Duodenal mucosa (tissue), 2 donors: ENCODE measurements around the gene SF3B5.
A peak's percentile ranks its signal among the peaks of the same experiment; 100 is the strongest.

Experiments
- H3K27ac ChIP-seq: one replicate; pipeline ENCODE4 v1.7.0; 2013; ENCODE audit warnings: low read depth, low read length
- H3K27me3 ChIP-seq, 2 donors: one replicate each; pipeline ENCODE4 v1.7.0; 2013; ENCODE audit warnings: low read length in 2 of 2, control low read depth in 1 of 2; ENCODE audit not compliant: insufficient read depth in 2 of 2, control insufficient read depth in 1 of 2
- H3K36me3 ChIP-seq, 2 donors: one replicate each; pipeline ENCODE4 v1.7.0; 2013; ENCODE audit warnings: low read length in 2 of 2, control low read depth in 1 of 2; ENCODE audit not compliant: insufficient read depth in 2 of 2, control insufficient read depth in 1 of 2
- H3K4me1 ChIP-seq, 2 donors: one replicate each; pipeline ENCODE4 v1.7.0; 2013; ENCODE audit warnings: low read length in 2 of 2, control low read depth in 1 of 2; ENCODE audit not compliant: insufficient read depth in 2 of 2, control insufficient read depth in 1 of 2
- H3K4me3 ChIP-seq, 2 donors: one replicate each; pipeline ENCODE4 v1.7.0; 2013; ENCODE audit warnings: low read length in 2 of 2, low read depth in 1 of 2
- H3K9ac ChIP-seq, 2 donors: one replicate each; pipeline ENCODE4 v1.7.0; 2013; ENCODE audit warnings: low read length in 2 of 2, low read depth in 1 of 2
- H3K9me3 ChIP-seq, 2 donors: one replicate each; pipeline ENCODE4 v1.7.0; 2013; ENCODE audit warnings: low read length in 2 of 2, control low read depth in 1 of 2; ENCODE audit not compliant: control insufficient read depth in 1 of 2

SF3B5 gene

GRCh38 chr6:144095134-144096002 is at the start of gene SF3B5:
SF3B5 (minus strand) TSS chr6:144095573; CDS start chr6:144095497, 76 bp downstream.
- Histone ChIP-seq H3K9me3 (no peaks in the 10 kb centered on the region), H3K4me1 (peaks cover 7 to 15% of the 10 kb centered on the region in 2 donors), H3K9ac (peak within 1 kb of the TSS; percentile 88 to 100), H3K4me3 (peak within 1 kb of the TSS; percentile 100), H3K27me3 (no peaks in the 10 kb centered on the region), H3K27ac (peak within 1 kb of the TSS; percentile 69), H3K36me3 (no peaks in the 10 kb centered on the region)

GRCh38 chr6:144144996-144145395 is 49.6 kb upstream of the SF3B5 start:
- H3K4me3 ChIP-seq = no peak overlapping the region
- no peaks in the 10 kb centered on the region for H3K36me3 ChIP-seq
- H3K27me3 ChIP-seq = peaks cover 3% of the 10 kb centered on the region in 2 donors
- no peak overlapping the region for H3K27ac ChIP-seq
- H3K4me1 ChIP-seq = peaks cover 0 to 6% of the 10 kb centered on the region in 2 donors
- no peak overlapping the region for H3K9ac ChIP-seq
- H3K9me3 ChIP-seq = no peaks in the 10 kb centered on the region

- H3K36me3 ChIP-seq = no peaks in the 10 kb centered on the region
- no peak overlapping the region for H3K9ac ChIP-seq
- H3K4me3 ChIP-seq = no peak overlapping the region
- H3K4me1 ChIP-seq = no peaks in the 10 kb centered on the region
- no peaks in the 10 kb centered on the region for H3K27me3 ChIP-seq
- H3K27ac ChIP-seq = no peak overlapping the region
- H3K9me3 ChIP-seq = no peaks in the 10 kb centered on the region
Observed at GRCh38 chr6:144143878-144144277, 48.5 kb upstream of the SF3B5 start.

GRCh38 chr6:144143106-144143505 is 47.7 kb upstream of the SF3B5 start:
- H3K27ac ChIP-seq = no peak overlapping the region
- no peak overlapping the region for H3K9ac ChIP-seq
- H3K36me3 ChIP-seq = no peaks in the 10 kb centered on the region
- H3K4me1 ChIP-seq = no peaks in the 10 kb centered on the region
- no peaks in the 10 kb centered on the region for H3K27me3 ChIP-seq
- H3K9me3 ChIP-seq = no peaks in the 10 kb centered on the region
- no peak overlapping the region for H3K4me3 ChIP-seq

GRCh38 chr6:144141470-144141869 is 46.1 kb upstream of the SF3B5 start:
- no peaks in the 10 kb centered on the region for H3K4me1 ChIP-seq
- H3K9me3 ChIP-seq = no peaks in the 10 kb centered on the region
- no peak overlapping the region for H3K9ac ChIP-seq
- no peak overlapping the region for H3K27ac ChIP-seq
- H3K27me3 ChIP-seq = no peaks in the 10 kb centered on the region
- H3K4me3 ChIP-seq = no peak overlapping the region
- no peaks in the 10 kb centered on the region for H3K36me3 ChIP-seq

- Histone ChIP-seq H3K4me1 (no peaks in the 10 kb centered on the region), H3K27me3 (no peaks in the 10 kb centered on the region), H3K4me3 (no peak overlapping the region), H3K27ac (no peak overlapping the region), H3K36me3 (no peaks in the 10 kb centered on the region), H3K9me3 (no peaks in the 10 kb centered on the region), H3K9ac (no peak overlapping the region)
Observed at GRCh38 chr6:144140867-144141266, 45.5 kb upstream of the SF3B5 start.

GRCh38 chr6:144139817-144140216 is 44.4 kb upstream of the SF3B5 start:
- Histone ChIP-seq H3K9me3 (no peaks in the 10 kb centered on the region), H3K9ac (no peak overlapping the region), H3K27ac (no peak overlapping the region), H3K4me1 (no peaks in the 10 kb centered on the region), H3K4me3 (no peak overlapping the region), H3K27me3 (no peaks in the 10 kb centered on the region), H3K36me3 (no peaks in the 10 kb centered on the region)

GRCh38 chr6:144138542-144138941 is 43.2 kb upstream of the SF3B5 start:
- Histone ChIP-seq H3K27ac (no peak overlapping the region), H3K36me3 (no peaks in the 10 kb centered on the region), H3K4me1 (no peaks in the 10 kb centered on the region)

GRCh38 chr6:144134737-144135136 is 39.4 kb upstream of the SF3B5 start:
- Histone ChIP-seq H3K9me3 (no peaks in the 10 kb centered on the region), H3K4me1 (no peaks in the 10 kb centered on the region), H3K4me3 (no peak overlapping the region), H3K27me3 (no peaks in the 10 kb centered on the region), H3K36me3 (no peaks in the 10 kb centered on the region), H3K27ac (no peak overlapping the region), H3K9ac (no peak overlapping the region)

More at GRCh38 chr6:144138542-144138941, 43.2 kb upstream of the SF3B5 start:
- Histone ChIP-seq H3K4me3 (no peak overlapping the region), H3K27me3 (no peaks in the 10 kb centered on the region), H3K9me3 (no peaks in the 10 kb centered on the region), H3K9ac (no peak overlapping the region)

GRCh38 chr6:144134176-144134575 is 38.8 kb upstream of the SF3B5 start:
- Histone ChIP-seq H3K9ac (no peak overlapping the region), H3K4me3 (no peak overlapping the region), H3K27ac (no peak overlapping the region), H3K9me3 (no peaks in the 10 kb centered on the region), H3K36me3 (no peaks in the 10 kb centered on the region), H3K4me1 (no peaks in the 10 kb centered on the region), H3K27me3 (no peaks in the 10 kb centered on the region)
